HepG2 (cell line): Measurements from ENCODE around the gene FRMD4A. TPM values are rescaled to one million over a fixed set of nuclear protein-coding genes. Genes with fewer than 3 reads are reported as not detected.

Experiments used
- ATAC-seq: fragments of 200-7000 bp; cut with Tn5 transposase; 3 replicates; pipeline ENCODE4 v1.9.1; 2020; ENCODE audit warnings: mild to moderate bottlenecking, moderate library complexity
- BruUV-seq: library from RNA; stranded (reverse); fragments of 400-500 nt; replicated peaks from 2 replicates; lab custom pipeline; 2021; lab: Mats Ljungman, UMichigan
- CTCF ChIA-PET: fragments of 300-600 bp; formaldehyde crosslinking; extraction: SDS; loops from one replicate; lab custom pipeline; 2021; ENCODE audit warnings: low total read pairs, inconsistent platforms, low intra/inter-chr PET ratio; lab: Yijun Ruan, JAX
- POLR2A ChIA-PET: fragments of 350-600 bp; sonication (Branson Sonifier 250); formaldehyde crosslinking; loops from one replicate; lab custom pipeline; 2020; ENCODE audit warnings: antibody characterized with exemption, inconsistent platforms; lab: Yijun Ruan, JAX
- DNase-seq: peaks from one replicate; pipeline ENCODE4 v3.0.0-alpha.2; 2015; ENCODE audit warnings: low spot score
- FAIRE-seq: peaks from 3 replicates; lab custom pipeline; 2011; peaks lifted over from hg19 to GRCh38; lab: Jason Lieb, UNC
- H2AFZ ChIP-seq: one replicate; pipeline ENCODE4 v1.6.1; 2011; ENCODE audit warnings: low read length, inconsistent platforms
- H3K27ac ChIP-seq: fragments of 300-600 bp; 3 replicates; pipeline ENCODE4 v1.8.0; 2011; ENCODE audit warnings: mixed run types, mild to moderate bottlenecking, mixed read lengths, low read length, inconsistent platforms; ENCODE audit not compliant: insufficient read depth; ENCODE audit errors: extremely low read length
- H3K27me3 ChIP-seq, 2 experiments: fragments of 200-600 bp in 1 of 2; 2 replicates in 1 of 2; 3 replicates in 1 of 2; pipeline versions ENCODE4 v1.6.0 to v1.8.0; 2011; ENCODE audit warnings: low read length in 2 of 2, mild to moderate bottlenecking in 2 of 2, moderate library complexity in 2 of 2, inconsistent platforms in 1 of 2; ENCODE audit not compliant: insufficient read depth in 2 of 2, control insufficient read depth in 1 of 2
- H3K36me3 ChIP-seq, 2 experiments: fragments of 200-600 bp in 1 of 2; replicated peaks in 1 of 2; 2 replicates in 1 of 2; 3 replicates in 1 of 2; pipeline versions ENCODE4 v1.5.1 to v1.8.0; 2011; ENCODE audit warnings: low read length in 2 of 2, inconsistent platforms in 1 of 2; ENCODE audit not compliant: insufficient read depth in 2 of 2, control insufficient read depth in 1 of 2
- H3K4me1 ChIP-seq: 2 replicates; pipeline ENCODE4 v1.5.1; 2012; ENCODE audit warnings: low read length, inconsistent platforms; ENCODE audit not compliant: insufficient read depth
- H3K4me2 ChIP-seq: 2 replicates; pipeline ENCODE4 v1.6.0; 2011; ENCODE audit warnings: low read depth, low read length, inconsistent platforms
- H3K4me3 ChIP-seq, 3 experiments: fragments of 200-600 bp in 1 of 3; sonication (generic), shearing (Covaris generic) in 1 of 3; replicated peaks in 1 of 3; 2 replicates each; pipeline ENCODE4 v1.5.1; 2011 to 2016; ENCODE audit warnings: low read length in 3 of 3, inconsistent platforms in 2 of 3, low read depth in 2 of 3, mild to moderate bottlenecking in 2 of 3, control low read depth in 1 of 3, mixed read lengths in 1 of 3; ENCODE audit not compliant: insufficient read depth in 1 of 3
- H3K79me2 ChIP-seq: one replicate; pipeline ENCODE4 v1.6.1; 2011; ENCODE audit warnings: low read length, inconsistent platforms; ENCODE audit not compliant: insufficient read depth
- H3K9ac ChIP-seq: 2 replicates; pipeline ENCODE4 v1.6.0; 2011; ENCODE audit warnings: mild to moderate bottlenecking, low read depth, low read length, inconsistent platforms; ENCODE audit not compliant: insufficient read depth
- H3K9me3 ChIP-seq: 2 replicates; pipeline ENCODE4 v1.5.1; 2012; ENCODE audit warnings: mild to moderate bottlenecking, low read length
- H4K20me1 ChIP-seq: 2 replicates; pipeline ENCODE4 v1.6.0; 2011; ENCODE audit warnings: inconsistent platforms, mild to moderate bottlenecking, low read length, moderate library complexity; ENCODE audit not compliant: insufficient read depth
- ELF4 ChIP-seq: sonication (generic); formaldehyde crosslinking; IDR thresholded peaks from 2 replicates; pipeline ENCODE4 v1.5.0; 2020; ENCODE audit warnings: missing genetic modification reagents, mild to moderate bottlenecking, moderate library complexity, borderline replicate concordance
- GABPA ChIP-seq, 2 experiments: IDR thresholded peaks; 2 replicates each; pipeline ENCODE4 v1.6.1; 2011 to 2016; ENCODE audit warnings: low read depth in 2 of 2, low read length in 1 of 2, missing biosample characterization in 1 of 2, missing genetic modification characterization in 1 of 2
- NFRKB ChIP-seq: fragments of 450-650 bp; IDR thresholded peaks from 2 replicates; pipeline ENCODE4 v1.6.1; 2017
- PLRG1 ChIP-seq: fragments of 450-650 bp; conservative IDR thresholded peaks from 2 replicates; pipeline ENCODE4 v1.6.1; 2016
- TGIF2 ChIP-seq: IDR thresholded peaks from 2 replicates; pipeline ENCODE4 v1.6.1; 2016; ENCODE audit warnings: control low read depth, missing compliant biosample characterization
- ZNF101 ChIP-seq: sonication (generic); formaldehyde crosslinking; IDR thresholded peaks from 2 replicates; pipeline ENCODE4 v1.4.0; 2020; ENCODE audit warnings: mild to moderate bottlenecking, low read depth, missing genetic modification reagents, borderline replicate concordance
- ZNF138 ChIP-seq: sonication (generic); formaldehyde crosslinking; IDR thresholded peaks from 2 replicates; pipeline ENCODE4 v1.5.0; 2020; ENCODE audit warnings: mild to moderate bottlenecking, low read depth, missing genetic modification reagents
- WGBS: methylation state at CpG from one replicate; pipeline ENCODE4 v1.1.6; 2017; ENCODE audit warnings: low lambda C conversion rate; 5-methylcytosine and 5-hydroxymethylcytosine counted together
- in situ Hi-C: cut with HindIII; loops from 2 replicates; pipeline ENCODE4 v1.10.0; 2017; ENCODE audit warnings: low pct_unique_long_range_greater_than_20kb; ENCODE audit not compliant: extremely low pct_ligation_motif_present
- intact Hi-C: fragments of 100-400 bp; cut with micrococcal nuclease; formaldehyde crosslinking; loops from one replicate; pipeline ENCODE4 v1.10.0; 2022; ENCODE audit not compliant: unreplicated experiment
- polyA plus RNA-seq, 8 experiments: library from polyadenylated mRNA; depleted of rRNA in 3 of 8; stranded (reverse) in 7 of 8; unstranded in 1 of 8; fragments of >200 nt; fragmentation: Illumina TruSeq in 4 of 8; extraction: Trizol in 4 of 8; gene quantifications; 2 replicates each; pipeline versions ENCODE4 v1.2.1 to v1.2.3, GENCODE V29; 2011 to 2016; ENCODE audit warnings: low read depth in 4 of 8, missing spikeins in 1 of 8, mixed read lengths in 1 of 8; ENCODE audit not compliant: insufficient read depth in 1 of 8
- total RNA-seq, 5 experiments: library from RNA; depleted of rRNA; stranded (reverse); fragments of >200 nt; fragmentation: Illumina TruSeq; extraction: Trizol; gene quantifications; 2 replicates each; pipeline ENCODE4 v1.2.3, GENCODE V29; 2016; ENCODE audit warnings: low read depth in 1 of 5
- TF ChIP-seq, protein P1 (sequence below): sonication (generic); formaldehyde crosslinking; IDR thresholded peaks from 2 replicates; pipeline ENCODE4 v1.9.0; 2021; ENCODE audit warnings: missing genetic modification reagents, borderline replicate concordance
- TF ChIP-seq, protein P2 (sequence below): sonication (generic); formaldehyde crosslinking; IDR thresholded peaks from 2 replicates; pipeline ENCODE4 v1.4.0; 2020; ENCODE audit warnings: low read depth, mild to moderate bottlenecking, missing genetic modification reagents
- TF ChIP-seq, protein P3 (sequence below): sonication (generic); formaldehyde crosslinking; IDR thresholded peaks from 2 replicates; pipeline ENCODE4 v1.8.0; 2022; ENCODE audit warnings: mild to moderate bottlenecking, missing genetic modification reagents, moderate library complexity
- TF ChIP-seq, protein P4 (sequence below): sonication (generic); formaldehyde crosslinking; IDR thresholded peaks from 2 replicates; pipeline ENCODE4 v1.4.0; 2020; ENCODE audit warnings: mild to moderate bottlenecking, low read depth, missing genetic modification reagents
- TF ChIP-seq, protein P5 (sequence below): sonication (generic); formaldehyde crosslinking; IDR thresholded peaks from 2 replicates; pipeline ENCODE4 v1.5.1; 2020; ENCODE audit warnings: mild to moderate bottlenecking, moderate library complexity, missing genetic modification reagents

Gene FRMD4A
- total and polyA plus RNA-seq, 2 of the 13 experiments (the other 11 are each of a cell fraction or from before 2014, with no cell fraction given), result 0.09 to 0.26 TPM

DNA sequence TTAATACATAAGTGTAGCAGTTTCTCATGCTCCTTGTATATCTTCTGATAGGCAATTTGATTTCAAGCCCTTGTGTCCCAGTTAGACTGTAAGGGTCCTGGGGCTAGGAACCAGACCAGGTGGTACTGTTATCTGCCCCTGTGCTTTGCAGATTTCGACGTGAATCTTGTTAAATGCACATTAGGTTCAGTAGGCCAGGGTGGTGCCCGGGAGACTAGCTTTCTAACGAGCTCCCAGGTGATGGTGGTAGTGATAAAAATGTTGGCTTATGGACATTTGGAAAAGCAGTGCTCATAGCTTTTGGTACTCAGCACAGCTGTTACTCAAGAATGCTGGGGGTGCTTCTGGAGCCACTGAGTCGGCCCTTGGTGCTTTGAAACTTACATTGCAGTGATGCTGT, 679.8 kb downstream of the FRMD4A start:
- H4K20me1 ChIP-seq, result no peaks in the 10 kb centered on the region
- CTCF ChIA-PET, result no interaction called here
- no peaks in the 10 kb centered on the region for H3K4me1 ChIP-seq
- ATAC-seq, result no peak
- H2AFZ ChIP-seq, result no peak overlapping the region
- in situ Hi-C loops (no loop called here), intact Hi-C loops (no loop called here)
- H3K4me3 ChIP-seq, result no peak overlapping the region
- no peak overlapping the region for H3K9ac ChIP-seq
- H3K9me3 ChIP-seq, result no peaks in the 10 kb centered on the region
- no peak for FAIRE-seq
- BruUV-seq, result no TSS peak
- POLR2A ChIA-PET, result no interaction called here
- H3K4me2 ChIP-seq, result no peak overlapping the region
- no peak for DNase-seq
- no peaks in the 10 kb centered on the region; a peak in 1 of 5 replicates for H3K36me3 ChIP-seq
- TF ChIP-seq PLRG1, result no peak
- TF ChIP-seq, protein P1, sequence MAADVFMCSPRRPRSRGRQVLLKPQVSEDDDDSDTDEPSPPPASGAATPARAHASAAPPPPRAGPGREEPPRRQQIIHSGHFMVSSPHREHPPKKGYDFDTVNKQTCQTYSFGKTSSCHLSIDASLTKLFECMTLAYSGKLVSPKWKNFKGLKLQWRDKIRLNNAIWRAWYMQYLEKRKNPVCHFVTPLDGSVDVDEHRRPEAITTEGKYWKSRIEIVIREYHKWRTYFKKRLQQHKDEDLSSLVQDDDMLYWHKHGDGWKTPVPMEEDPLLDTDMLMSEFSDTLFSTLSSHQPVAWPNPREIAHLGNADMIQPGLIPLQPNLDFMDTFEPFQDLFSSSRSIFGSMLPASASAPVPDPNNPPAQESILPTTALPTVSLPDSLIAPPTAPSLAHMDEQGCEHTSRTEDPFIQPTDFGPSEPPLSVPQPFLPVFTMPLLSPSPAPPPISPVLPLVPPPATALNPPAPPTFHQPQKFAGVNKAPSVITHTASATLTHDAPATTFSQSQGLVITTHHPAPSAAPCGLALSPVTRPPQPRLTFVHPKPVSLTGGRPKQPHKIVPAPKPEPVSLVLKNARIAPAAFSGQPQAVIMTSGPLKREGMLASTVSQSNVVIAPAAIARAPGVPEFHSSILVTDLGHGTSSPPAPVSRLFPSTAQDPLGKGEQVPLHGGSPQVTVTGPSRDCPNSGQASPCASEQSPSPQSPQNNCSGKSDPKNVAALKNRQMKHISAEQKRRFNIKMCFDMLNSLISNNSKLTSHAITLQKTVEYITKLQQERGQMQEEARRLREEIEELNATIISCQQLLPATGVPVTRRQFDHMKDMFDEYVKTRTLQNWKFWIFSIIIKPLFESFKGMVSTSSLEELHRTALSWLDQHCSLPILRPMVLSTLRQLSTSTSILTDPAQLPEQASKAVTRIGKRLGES, result no peak
- no peak for TF ChIP-seq ZNF101 (CRISPR knock-in tag)
- TF ChIP-seq, protein P2, sequence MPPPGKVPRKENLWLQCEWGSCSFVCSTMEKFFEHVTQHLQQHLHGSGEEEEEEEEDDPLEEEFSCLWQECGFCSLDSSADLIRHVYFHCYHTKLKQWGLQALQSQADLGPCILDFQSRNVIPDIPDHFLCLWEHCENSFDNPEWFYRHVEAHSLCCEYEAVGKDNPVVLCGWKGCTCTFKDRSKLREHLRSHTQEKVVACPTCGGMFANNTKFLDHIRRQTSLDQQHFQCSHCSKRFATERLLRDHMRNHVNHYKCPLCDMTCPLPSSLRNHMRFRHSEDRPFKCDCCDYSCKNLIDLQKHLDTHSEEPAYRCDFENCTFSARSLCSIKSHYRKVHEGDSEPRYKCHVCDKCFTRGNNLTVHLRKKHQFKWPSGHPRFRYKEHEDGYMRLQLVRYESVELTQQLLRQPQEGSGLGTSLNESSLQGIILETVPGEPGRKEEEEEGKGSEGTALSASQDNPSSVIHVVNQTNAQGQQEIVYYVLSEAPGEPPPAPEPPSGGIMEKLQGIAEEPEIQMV (CRISPR knock-in tag), result no peak
- TF ChIP-seq TGIF2, result no peak
- TF ChIP-seq NFRKB, result no peak
- TF ChIP-seq GABPA (IDR thresholded peaks at IDR 0.05; ENCODE audit: low read depth, low read length), result no peak
- no peak for TF ChIP-seq GABPA (CRISPR knock-in tag; IDR thresholded peaks at IDR 0.05; ENCODE audit: low read depth)
- TF ChIP-seq ELF4 (CRISPR knock-in tag), result no peak
- TF ChIP-seq, protein P3, sequence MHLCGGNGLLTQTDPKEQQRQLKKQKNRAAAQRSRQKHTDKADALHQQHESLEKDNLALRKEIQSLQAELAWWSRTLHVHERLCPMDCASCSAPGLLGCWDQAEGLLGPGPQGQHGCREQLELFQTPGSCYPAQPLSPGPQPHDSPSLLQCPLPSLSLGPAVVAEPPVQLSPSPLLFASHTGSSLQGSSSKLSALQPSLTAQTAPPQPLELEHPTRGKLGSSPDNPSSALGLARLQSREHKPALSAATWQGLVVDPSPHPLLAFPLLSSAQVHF (CRISPR knock-in tag), result no peak
- TF ChIP-seq, protein P4, sequence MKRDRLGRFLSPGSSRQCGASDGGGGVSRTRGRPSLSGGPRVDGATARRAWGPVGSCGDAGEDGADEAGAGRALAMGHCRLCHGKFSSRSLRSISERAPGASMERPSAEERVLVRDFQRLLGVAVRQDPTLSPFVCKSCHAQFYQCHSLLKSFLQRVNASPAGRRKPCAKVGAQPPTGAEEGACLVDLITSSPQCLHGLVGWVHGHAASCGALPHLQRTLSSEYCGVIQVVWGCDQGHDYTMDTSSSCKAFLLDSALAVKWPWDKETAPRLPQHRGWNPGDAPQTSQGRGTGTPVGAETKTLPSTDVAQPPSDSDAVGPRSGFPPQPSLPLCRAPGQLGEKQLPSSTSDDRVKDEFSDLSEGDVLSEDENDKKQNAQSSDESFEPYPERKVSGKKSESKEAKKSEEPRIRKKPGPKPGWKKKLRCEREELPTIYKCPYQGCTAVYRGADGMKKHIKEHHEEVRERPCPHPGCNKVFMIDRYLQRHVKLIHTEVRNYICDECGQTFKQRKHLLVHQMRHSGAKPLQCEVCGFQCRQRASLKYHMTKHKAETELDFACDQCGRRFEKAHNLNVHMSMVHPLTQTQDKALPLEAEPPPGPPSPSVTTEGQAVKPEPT (CRISPR knock-in tag), result no peak
- TF ChIP-seq, protein P5, sequence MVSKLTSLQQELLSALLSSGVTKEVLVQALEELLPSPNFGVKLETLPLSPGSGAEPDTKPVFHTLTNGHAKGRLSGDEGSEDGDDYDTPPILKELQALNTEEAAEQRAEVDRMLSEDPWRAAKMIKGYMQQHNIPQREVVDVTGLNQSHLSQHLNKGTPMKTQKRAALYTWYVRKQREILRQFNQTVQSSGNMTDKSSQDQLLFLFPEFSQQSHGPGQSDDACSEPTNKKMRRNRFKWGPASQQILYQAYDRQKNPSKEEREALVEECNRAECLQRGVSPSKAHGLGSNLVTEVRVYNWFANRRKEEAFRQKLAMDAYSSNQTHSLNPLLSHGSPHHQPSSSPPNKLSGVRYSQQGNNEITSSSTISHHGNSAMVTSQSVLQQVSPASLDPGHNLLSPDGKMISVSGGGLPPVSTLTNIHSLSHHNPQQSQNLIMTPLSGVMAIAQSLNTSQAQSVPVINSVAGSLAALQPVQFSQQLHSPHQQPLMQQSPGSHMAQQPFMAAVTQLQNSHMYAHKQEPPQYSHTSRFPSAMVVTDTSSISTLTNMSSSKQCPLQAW (CRISPR knock-in tag), result no peak
- TF ChIP-seq ZNF138 (CRISPR knock-in tag), result no peak
- H3K27me3 ChIP-seq, result no peaks in the 10 kb centered on the region
- H3K79me2 ChIP-seq, result no peaks in the 10 kb centered on the region
- H3K27ac ChIP-seq, result no peak overlapping the region
- 80% methylated on average over 5 of the region's 5 CpGs for WGBS
